B cell (primary cell): ENCODE results near the gene HMOX2. TPM values are rescaled to one million over a fixed set of nuclear protein-coding genes. Genes with fewer than 3 reads are reported as not detected.

Source experiments
- ATAC-seq: fragments of 200-7000 bp; cut with Tn5 transposase; one replicate; pipeline ENCODE4 v1.10.0; 2021; ENCODE audit warnings: low read depth, mild to moderate bottlenecking, moderate number of reproducible peaks, moderate library complexity
- CTCF ChIA-PET: fragments of 350-600 bp; sonication (Branson Sonifier 250); formaldehyde crosslinking; loops from one replicate; lab custom pipeline; 2021; ENCODE audit warnings: antibody characterized with exemption, inconsistent platforms; lab: Charles Lee
- POLR2A ChIA-PET: fragments of 350-600 bp; sonication (Branson Sonifier 250); formaldehyde crosslinking; loops from one replicate; lab custom pipeline; 2021; ENCODE audit warnings: antibody characterized with exemption; lab: Charles Lee
- DNase-seq: peaks from one replicate; pipeline ENCODE4 v3.0.0; 2013
- H2AFZ ChIP-seq: 2 replicates; pipeline ENCODE4 v1.6.1; 2012; ENCODE audit warnings: mild to moderate bottlenecking, low read depth, low read length; ENCODE audit not compliant: insufficient read depth, poor library complexity, severe bottlenecking
- H3K27ac ChIP-seq, 2 donors: 1 replicate in 1 of 2; 2 replicates in 1 of 2; pipeline ENCODE4 v1.5.1; 2012 to 2013; ENCODE audit warnings: low read length in 2 of 2, mild to moderate bottlenecking in 2 of 2, moderate library complexity in 1 of 2
- H3K27me3 ChIP-seq, 4 experiments: fragments of 200-600 bp in 1 of 4; sonication (generic) in 1 of 4; replicated peaks in 1 of 4; 1 replicate in 2 of 4; 2 replicates in 2 of 4; pipeline versions ENCODE4 v1.6.1 to v1.7.0; 2013 to 2016; ENCODE audit warnings: low read length in 3 of 4, mild to moderate bottlenecking in 2 of 4, mixed read lengths in 1 of 4, moderate library complexity in 1 of 4; ENCODE audit not compliant: insufficient read depth in 4 of 4, control insufficient read depth in 3 of 4; ENCODE audit errors: control extremely low read depth in 1 of 4
- H3K36me3 ChIP-seq, 2 experiments: replicated peaks in 1 of 2; 1 replicate in 1 of 2; 2 replicates in 1 of 2; pipeline versions ENCODE4 v1.6.1 to v1.7.1; 2013; ENCODE audit warnings: low read length in 1 of 2; ENCODE audit not compliant: insufficient read depth in 2 of 2, control insufficient read depth in 1 of 2; ENCODE audit errors: control extremely low read depth in 1 of 2, extremely low read depth in 1 of 2
- H3K4me1 ChIP-seq, 2 donors: fragments of 200-600 bp in 1 of 2; sonication (generic) in 1 of 2; 1 replicate in 1 of 2; 2 replicates in 1 of 2; pipeline versions ENCODE4 v1.5.1 to v1.6.1; 2013 to 2017; ENCODE audit warnings: low read length in 2 of 2; ENCODE audit not compliant: control insufficient read depth in 2 of 2, insufficient read depth in 2 of 2
- H3K4me2 ChIP-seq: replicated peaks from 2 replicates; pipeline ENCODE3; 2012; ENCODE audit warnings: mild to moderate bottlenecking, low read depth, low read length; ENCODE audit not compliant: poor library complexity, severe bottlenecking
- H3K4me3 ChIP-seq, 5 experiments: fragments of 200-600 bp in 1 of 5; sonication (generic) in 1 of 5; 1 replicate in 3 of 5; 2 replicates in 2 of 5; pipeline versions ENCODE4 v1.5.1 to v1.7.0; 2011 to 2016; ENCODE audit warnings: low read length in 4 of 5, mild to moderate bottlenecking in 4 of 5, low read depth in 2 of 5, control low read depth in 1 of 5, moderate library complexity in 1 of 5; ENCODE audit not compliant: insufficient read depth in 1 of 5; ENCODE audit errors: control extremely low read depth in 1 of 5, extremely low read depth in 1 of 5
- H3K79me2 ChIP-seq: fragments of 200-600 bp; sonication (generic); one replicate; pipeline ENCODE4 v1.6.0; 2016; ENCODE audit warnings: low read length; ENCODE audit not compliant: control insufficient read depth, insufficient read depth
- H3K9ac ChIP-seq: fragments of 200-600 bp; sonication (generic); 2 replicates; pipeline ENCODE4 v1.6.1; 2017; ENCODE audit warnings: mild to moderate bottlenecking, low read length, moderate library complexity
- H3K9me3 ChIP-seq, 3 donors: one replicate each; pipeline versions ENCODE4 v1.6.1 to v1.7.1; 2013; ENCODE audit warnings: low read length in 2 of 3; ENCODE audit not compliant: control insufficient read depth in 2 of 3, insufficient read depth in 1 of 3; ENCODE audit errors: control extremely low read depth in 1 of 3
- H4K20me1 ChIP-seq: 2 replicates; pipeline ENCODE4 v1.6.0; 2012; ENCODE audit warnings: mild to moderate bottlenecking, low read length; ENCODE audit not compliant: insufficient read depth, control insufficient read depth, poor library complexity, severe bottlenecking
- H3K27ac Mint-ChIP-seq: one replicate; pipeline ENCODE4 v1.8.0; 2021; ENCODE audit warnings: mixed read lengths
- H3K27me3 Mint-ChIP-seq: one replicate; pipeline ENCODE4 v1.8.0; 2021; ENCODE audit warnings: mixed read lengths
- H3K4me1 Mint-ChIP-seq: one replicate; pipeline ENCODE4 v1.8.0; 2021; ENCODE audit warnings: mixed read lengths
- H3K4me3 Mint-ChIP-seq: one replicate; pipeline ENCODE4 v1.8.0; 2021; ENCODE audit warnings: mixed read lengths
- H3K9me3 Mint-ChIP-seq: one replicate; pipeline ENCODE4 v1.8.0; 2022; ENCODE audit warnings: mixed read lengths; ENCODE audit not compliant: insufficient read depth
- CTCF ChIP-seq: fragments of 200-600 bp; IDR thresholded peaks from one replicate; pipeline ENCODE4 v1.8.0; 2022; ENCODE audit warnings: antibody characterized with exemption, mild to moderate bottlenecking
- EZH2 ChIP-seq: IDR thresholded peaks from 2 replicates; pipeline ENCODE4 v1.6.1; 2012; ENCODE audit warnings: borderline replicate concordance, low read depth, mild to moderate bottlenecking, moderate library complexity, low read length; ENCODE audit not compliant: insufficient read depth, poor library complexity, severe bottlenecking
- WGBS: methylation state at CpG from one replicate; pipeline ENCODE4 v1.1.5; 2013; ENCODE audit warnings: missing lambda C conversion rate; ENCODE audit not compliant: insufficient coverage; 5-methylcytosine and 5-hydroxymethylcytosine counted together
- intact Hi-C: fragments of 100-400 bp; cut with micrococcal nuclease; formaldehyde crosslinking; loops from one replicate; pipeline ENCODE4 v1.10.0; 2022
- polyA plus RNA-seq: library from polyadenylated mRNA; depleted of rRNA; stranded (reverse); fragments of >200 nt; gene quantifications from 2 replicates; pipeline ENCODE4 v1.2.3, GENCODE V29; 2012
- total RNA-seq, 2 donors: library from RNA; stranded (reverse); fragments of 120-200 nt in 1 of 2; gene quantifications; 1 replicate in 1 of 2; 2 replicates in 1 of 2; pipeline versions ENCODE4 v1.2.3 to v1.2.4, GENCODE V29; 2013 to 2022

Gene HMOX2
- total and polyA plus RNA-seq, 2 donors (not counting 1 experiment from before 2014, with no cell fraction given) = 36.5 to 39.0 TPM

- Histone ChIP-seq H3K4me1 (peaks cover 22 to 29% of the 10 kb centered on the region in 2 donors), H3K27ac (no peak overlapping the region), H4K20me1 (peaks cover 6% of the 10 kb centered on the region), H3K4me3 (no peak overlapping the region), H3K9me3 (no peaks in the 10 kb centered on the region), H3K27me3 (no peaks in the 10 kb centered on the region), H3K79me2 (peaks cover 82% of the 10 kb centered on the region), H2AFZ (no peak overlapping the region), H3K9ac (no peak overlapping the region), H3K36me3 (peaks cover 1 to 17% of the 10 kb centered on the region in 2 experiments), H3K4me2 (no peak overlapping the region)
- H3K27ac Mint-ChIP-seq = no peak overlapping the region
- WGBS = 100% methylated on average over 2 of the region's 3 CpGs
- no peaks in the 10 kb centered on the region for H3K27me3 Mint-ChIP-seq
- POLR2A ChIA-PET = no interaction called here
- DNase-seq (no peak), ATAC-seq (no peak)
- intact Hi-C loops = no loop called here
- peaks cover 34% of the 10 kb centered on the region for H3K4me1 Mint-ChIP-seq
- H3K9me3 Mint-ChIP-seq = no peaks in the 10 kb centered on the region
- no peak for TF ChIP-seq EZH2
- TF ChIP-seq CTCF = no peak
- CTCF ChIA-PET = interaction anchor here (0.6 to 2.8 kb wide), 6 partner anchors 9 to 560 kb away, joined by 3 to 14 read pairs (median 4); partner anchors contain the start of gene HMOX2
- H3K4me3 Mint-ChIP-seq = no peak overlapping the region
Measured at GRCh38 chr16:4500272-4500671, 24.1 kb downstream of the HMOX2 start.

GRCh38 chr16:4501071-4501478 is 24.9 kb downstream of the HMOX2 start:
- H3K4me1 ChIP-seq = peaks cover 29 to 37% of the 10 kb centered on the region in 2 donors
- no peaks in the 10 kb centered on the region for H4K20me1 ChIP-seq
- H3K27ac ChIP-seq = no peak overlapping the region
- peaks cover 74% of the 10 kb centered on the region for H3K79me2 ChIP-seq
- Mint-ChIP-seq H3K27ac (no peak overlapping the region), H3K4me3 (no peak overlapping the region), H3K4me1 (peaks cover 42% of the 10 kb centered on the region), H3K9me3 (no peaks in the 10 kb centered on the region), H3K27me3 (no peaks in the 10 kb centered on the region)
- no peak for ATAC-seq
- intact Hi-C loops = no loop called here
- ChIA-PET CTCF (interaction anchor here (0.8 to 2.8 kb wide), 6 partner anchors 12 to 123 kb away, joined by 3 to 14 read pairs (median 4); partner anchors contain the start of genes HMOX2 and MGRN1), POLR2A (no interaction called here)
- no peak overlapping the region for H3K4me2 ChIP-seq
- H3K27me3 ChIP-seq = no peaks in the 10 kb centered on the region
- H2AFZ ChIP-seq = no peak overlapping the region
- no peak for DNase-seq
- H3K36me3 ChIP-seq = peaks cover 1 to 17% of the 10 kb centered on the region in 2 experiments
- no peak overlapping the region for H3K9ac ChIP-seq
- 96% methylated on average over 3 of the region's 5 CpGs for WGBS
- no peaks in the 10 kb centered on the region for H3K9me3 ChIP-seq
- TF ChIP-seq CTCF = no peak
- no peak for TF ChIP-seq EZH2
- no peak overlapping the region for H3K4me3 ChIP-seq
